TTC549 (cell line): ENCODE data around the gene ACBD5.
"Not testable (repeated sequence)": the region's sequence is repeated elsewhere in the genome, so short reads cannot be mapped to it uniquely, and the experiment has no call there.

Source experiments
- FAIRE-seq: peaks from 2 replicates; lab custom pipeline; 2012; peaks lifted over from hg19 to GRCh38; lab: Jason Lieb, UNC

ACBD5 gene, protein sequence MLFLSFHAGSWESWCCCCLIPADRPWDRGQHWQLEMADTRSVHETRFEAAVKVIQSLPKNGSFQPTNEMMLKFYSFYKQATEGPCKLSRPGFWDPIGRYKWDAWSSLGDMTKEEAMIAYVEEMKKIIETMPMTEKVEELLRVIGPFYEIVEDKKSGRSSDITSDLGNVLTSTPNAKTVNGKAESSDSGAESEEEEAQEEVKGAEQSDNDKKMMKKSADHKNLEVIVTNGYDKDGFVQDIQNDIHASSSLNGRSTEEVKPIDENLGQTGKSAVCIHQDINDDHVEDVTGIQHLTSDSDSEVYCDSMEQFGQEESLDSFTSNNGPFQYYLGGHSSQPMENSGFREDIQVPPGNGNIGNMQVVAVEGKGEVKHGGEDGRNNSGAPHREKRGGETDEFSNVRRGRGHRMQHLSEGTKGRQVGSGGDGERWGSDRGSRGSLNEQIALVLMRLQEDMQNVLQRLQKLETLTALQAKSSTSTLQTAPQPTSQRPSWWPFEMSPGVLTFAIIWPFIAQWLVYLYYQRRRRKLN

DNA sequence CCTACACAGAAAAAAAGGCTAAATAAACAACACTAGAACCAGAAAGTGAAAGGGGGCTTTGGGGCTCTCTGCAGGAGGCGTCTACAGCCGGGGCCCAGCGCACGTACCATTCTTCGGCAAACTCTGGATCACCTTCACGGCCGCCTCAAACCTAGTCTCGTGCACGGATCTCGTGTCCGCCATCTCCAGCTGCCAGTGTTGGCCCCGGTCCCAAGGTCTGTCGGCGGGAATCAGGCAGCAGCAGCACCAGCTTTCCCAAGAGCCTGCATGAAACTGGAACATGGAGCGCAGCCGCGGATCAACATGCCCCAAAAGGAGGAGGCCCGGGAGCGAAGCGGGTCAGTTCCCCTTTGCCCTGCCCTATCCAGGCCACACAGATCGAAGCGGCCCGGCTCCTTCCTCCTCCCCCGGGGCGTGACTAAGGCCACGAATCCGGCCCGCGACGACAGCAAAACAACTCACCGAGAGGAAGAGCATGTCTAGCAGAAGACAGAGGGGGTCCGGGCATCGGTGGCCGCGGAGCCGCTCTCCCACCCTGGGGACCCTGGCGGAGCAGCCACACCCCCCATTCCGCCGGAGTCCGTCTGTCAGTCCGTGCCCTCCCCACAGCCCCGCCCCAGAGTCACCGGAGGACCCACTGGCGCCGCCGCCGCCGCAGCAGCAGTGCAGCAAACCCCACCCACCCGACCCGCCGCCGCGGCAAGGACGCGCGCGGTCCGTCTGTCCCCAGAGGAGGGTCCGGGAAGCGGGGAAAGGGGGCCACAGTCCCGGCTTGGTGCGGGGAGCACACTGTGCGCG lies at the start of gene ACBD5:
ACBD5 (minus strand) TSS at position 586 of the 798 bp plus-strand sequence; CDS start at position 477, 109 bp downstream.
- FAIRE-seq = no peak

DNA sequence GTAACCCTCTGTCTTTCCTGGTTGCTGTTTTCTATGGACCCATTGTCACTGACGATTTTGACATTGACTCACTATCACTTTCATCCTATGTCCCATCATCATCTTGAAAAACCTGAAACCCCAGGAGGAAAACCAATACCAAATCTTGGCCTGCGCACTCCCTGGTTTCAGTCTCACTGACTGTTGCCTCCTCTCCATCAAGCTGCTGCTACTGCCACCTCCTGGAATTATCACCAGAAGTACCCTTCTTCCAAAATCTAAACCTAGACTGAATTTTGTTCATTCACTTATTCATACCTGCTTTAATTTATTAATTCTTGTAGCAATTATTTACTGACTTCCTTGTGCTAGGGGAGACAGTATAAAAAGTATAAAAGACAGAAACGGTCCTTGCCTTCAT lies 44.5 kb upstream of the ACBD5 start:
- no peak for FAIRE-seq

DNA sequence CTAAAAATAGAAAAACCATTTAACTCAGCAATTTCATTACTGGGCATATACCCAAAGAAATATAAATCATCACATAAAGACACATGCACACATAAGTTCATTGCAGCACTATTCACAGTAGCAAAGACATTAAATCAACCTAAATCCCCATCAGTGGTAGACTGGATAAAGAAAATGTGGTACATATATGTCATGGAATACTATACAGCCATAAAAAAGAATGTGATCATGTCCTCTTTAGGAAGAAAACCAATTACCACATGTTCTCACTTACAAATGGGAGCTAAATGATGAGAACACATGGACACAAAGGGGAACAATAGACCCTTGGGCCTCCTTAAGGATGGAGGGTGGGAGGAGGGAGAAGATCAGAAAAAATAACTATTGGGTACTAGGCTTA lies 36.0 kb upstream of the ACBD5 start:
- no peak for FAIRE-seq

DNA sequence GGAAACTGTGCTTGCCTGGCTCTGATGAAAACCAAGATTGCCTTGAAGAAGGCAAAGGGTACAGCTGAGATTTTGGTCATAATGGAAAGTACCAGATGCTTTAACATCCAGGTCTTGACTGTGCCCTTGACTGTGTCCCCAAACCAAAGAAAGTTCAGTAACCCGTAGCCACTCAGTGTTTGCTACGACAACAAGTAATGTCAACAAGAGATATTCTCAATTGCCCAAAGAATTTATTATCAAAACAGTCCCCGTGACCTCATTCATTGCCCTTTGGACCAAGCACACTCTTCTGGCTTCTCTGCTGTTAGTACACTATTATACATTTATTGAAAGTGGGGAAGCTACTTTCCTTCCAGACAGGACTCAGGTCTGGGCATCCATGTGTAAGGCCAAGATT lies 25.4 kb upstream of the ACBD5 start:
- not testable (repeated sequence) for FAIRE-seq

DNA sequence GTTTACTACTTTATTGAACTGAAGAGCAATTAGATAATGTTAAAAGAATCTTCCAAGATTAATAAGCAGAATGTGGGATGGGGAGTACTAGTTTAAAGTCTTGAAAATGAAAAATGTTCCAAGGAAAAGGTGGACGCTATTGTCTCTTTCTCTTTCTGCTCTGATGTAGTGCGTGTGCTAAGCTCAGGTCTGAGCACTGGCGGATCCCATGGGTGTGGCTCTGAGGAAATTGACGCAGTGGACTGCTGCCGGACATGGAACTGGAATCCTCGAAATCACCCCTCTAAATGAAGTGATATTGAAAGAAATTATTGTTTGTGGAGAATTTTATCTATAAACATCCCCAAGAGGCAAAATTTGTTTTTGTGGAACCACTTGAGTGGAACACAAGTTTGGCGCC lies 22.2 kb upstream of the ACBD5 start:
- FAIRE-seq = not testable (repeated sequence)

DNA sequence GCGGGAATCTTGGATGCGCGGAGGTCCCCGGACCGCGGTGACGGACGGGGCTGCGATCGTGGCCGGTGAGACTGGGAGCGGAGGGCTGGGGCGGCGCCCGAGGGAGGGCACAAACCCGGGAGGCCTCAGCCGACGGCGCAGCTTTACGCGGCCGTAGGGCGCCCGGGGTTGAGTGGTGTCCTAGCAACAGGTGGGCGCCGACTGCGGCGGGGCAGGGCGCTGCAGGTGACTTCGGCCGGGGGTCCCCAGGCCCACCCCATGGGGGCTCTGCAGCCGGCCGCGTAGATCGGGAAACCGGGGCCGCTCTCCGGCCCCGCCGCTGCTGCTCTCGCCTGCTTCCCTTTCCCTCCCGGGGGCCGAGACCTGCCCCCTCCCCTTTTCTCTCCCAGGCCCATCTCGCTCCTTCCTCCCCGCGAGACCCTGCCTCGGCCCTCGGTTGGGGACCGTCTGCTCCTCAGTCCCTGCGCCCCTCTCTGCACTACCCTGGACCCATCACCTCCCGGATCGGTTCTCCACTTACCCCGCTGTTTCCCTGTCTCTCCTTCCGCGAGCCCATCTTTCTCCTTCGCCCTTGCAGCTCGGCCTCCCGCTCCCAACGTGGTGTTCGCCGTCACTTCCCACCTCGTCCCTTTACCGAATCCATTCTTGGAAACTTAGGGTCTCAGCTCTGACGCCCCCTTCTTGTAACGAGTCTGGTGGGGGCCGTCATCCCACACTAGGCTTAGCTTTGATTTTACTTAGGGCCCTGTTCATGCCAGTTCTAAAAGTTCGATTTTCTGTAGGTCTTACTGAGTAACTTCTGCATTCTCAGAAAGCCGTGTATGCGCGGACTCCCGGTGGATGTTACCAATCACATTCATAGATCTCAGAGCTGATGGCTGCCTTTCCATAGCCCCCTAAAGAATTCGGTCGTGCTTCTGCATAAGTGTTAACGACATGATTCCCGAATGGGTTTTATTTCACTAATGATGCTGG lies 18.5 kb upstream of the ACBD5 start:
- no peak for FAIRE-seq

DNA sequence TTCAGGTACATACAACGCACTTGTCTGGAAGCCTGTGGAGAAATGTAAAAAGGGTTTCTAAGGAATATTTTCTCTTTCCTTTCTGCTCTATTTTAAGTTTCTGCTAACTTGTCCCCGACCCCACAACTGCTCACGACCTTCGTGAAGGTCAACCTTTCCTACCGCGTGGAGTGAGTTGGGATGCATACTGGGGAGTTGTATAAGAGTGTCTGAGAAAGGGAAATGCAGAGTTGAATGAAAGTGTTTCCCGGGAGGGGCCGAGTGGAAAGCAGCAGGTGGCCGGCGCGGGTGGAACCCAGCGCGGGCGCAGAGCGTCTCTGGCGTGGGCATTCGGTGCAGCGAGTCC lies 17.9 kb upstream of the ACBD5 start:
- FAIRE-seq = no peak

DNA sequence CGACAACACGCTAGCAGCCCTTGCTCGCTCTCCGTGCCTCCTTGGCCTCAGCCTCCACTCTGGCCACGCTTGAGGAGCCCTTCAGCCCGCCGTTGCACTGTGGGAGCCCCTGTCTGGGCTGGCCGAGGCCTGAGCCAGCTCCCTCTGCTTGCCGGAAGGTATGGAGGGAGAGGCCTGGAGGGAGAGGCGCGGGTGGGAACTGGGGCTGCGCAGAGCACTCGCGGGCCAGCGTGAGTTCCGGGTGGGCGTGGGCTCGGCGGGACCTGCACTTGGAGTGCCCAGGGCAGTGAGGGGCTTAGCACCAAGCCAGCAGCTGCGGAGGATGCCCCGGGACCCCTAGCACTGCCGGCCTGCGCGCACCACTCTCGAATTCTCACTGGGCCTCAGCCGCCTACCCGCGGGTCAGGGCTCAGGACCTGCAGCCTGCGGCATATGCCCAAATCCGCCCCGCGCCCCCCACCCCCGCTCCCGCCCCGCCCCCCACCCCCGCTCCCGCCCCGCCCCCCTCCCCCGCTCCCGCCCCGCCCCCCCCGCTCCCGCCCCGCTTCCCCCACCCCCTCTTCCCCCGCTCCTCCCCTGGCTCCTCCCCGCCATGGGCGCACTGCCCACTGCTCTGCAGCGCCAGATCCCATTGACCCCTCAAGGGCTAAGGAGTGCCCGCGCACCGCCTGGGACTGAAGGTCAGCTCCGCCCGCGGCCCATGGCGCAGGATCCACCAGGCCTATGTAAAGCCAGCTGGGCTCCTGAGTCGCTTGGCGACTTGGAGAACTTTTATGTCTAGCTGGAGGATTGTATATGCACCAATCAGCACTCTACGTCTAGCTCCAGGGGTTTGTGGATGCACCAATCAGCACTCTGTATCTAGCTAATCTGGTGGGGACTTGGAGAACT lies 15.9 kb upstream of the ACBD5 start:
- FAIRE-seq = no peak

DNA sequence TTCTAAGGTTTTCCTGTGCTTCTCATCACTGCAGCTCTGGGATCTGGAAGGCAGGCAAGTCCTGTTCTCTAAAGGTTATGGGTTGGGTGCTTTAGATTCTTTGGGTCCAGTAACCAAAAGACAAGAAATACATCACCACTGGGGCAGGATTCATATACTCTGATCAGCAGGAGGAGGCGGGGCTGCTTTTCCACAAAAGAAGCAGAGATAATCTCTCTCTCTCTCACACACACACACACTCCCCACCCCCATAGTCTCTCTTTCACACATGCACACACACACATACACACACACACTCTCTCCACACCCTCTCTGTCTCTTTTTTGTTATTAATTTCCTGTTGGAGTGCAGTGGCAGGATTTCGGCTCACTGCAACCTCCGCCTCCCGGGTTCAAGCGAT lies 13.0 kb upstream of the ACBD5 start:
- no peak for FAIRE-seq

DNA sequence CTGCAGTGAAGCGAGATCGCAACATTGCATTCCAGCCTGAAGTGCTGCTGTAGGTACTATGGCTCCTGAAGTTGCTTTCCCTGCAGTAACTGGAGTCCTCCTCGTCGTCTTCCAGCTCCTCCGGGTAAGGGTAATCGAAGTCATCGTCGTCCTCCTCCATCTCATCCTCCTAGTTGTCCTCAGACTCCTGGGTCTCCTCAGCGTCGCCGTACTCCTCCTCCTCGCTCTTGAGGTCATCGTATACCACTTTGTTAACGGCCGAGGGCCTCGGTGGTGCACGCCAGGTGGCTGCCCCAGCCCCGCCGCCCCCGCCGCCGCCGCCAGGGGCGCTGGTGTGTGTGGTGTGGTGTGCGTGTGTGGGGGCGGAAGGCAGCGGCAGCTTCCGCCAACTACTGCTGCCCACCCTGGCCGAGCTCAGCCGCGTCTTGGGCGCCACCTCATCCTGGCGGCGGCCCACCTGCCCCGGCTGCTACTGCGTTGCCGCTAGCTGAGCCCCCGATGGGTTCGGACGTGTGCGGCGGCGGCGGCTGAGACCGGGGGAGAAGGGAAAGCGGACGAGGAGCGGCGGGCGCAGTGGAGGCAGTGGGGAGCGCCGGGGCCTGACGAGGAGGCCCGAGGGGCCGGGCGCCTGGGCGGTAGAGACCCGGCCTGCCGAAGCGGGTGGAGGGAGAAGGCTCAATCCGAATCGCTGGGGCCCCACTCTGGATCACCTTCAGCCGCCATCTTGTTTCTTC lies 11.8 kb upstream of the ACBD5 start:
- FAIRE-seq = no peak

DNA sequence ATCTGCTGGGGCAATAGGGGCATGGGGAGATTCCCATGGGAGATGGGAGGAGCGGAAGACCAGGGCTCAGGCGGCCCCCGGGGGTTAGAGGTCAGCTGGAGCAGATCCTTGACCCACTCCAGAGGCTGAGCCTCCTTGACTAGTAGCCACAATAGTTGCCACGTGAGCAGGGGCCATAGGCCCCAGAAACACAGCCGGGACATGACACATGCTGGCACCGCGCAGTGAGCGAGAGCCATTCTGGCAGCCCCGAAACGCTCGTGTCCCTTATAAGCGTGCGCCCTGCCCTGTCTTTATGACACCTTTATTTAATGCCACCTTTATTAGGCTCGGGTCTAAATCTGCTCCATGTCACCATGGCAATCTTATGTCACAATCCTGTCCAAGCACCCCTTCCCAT lies 11.0 kb upstream of the ACBD5 start:
- FAIRE-seq = no peak

DNA sequence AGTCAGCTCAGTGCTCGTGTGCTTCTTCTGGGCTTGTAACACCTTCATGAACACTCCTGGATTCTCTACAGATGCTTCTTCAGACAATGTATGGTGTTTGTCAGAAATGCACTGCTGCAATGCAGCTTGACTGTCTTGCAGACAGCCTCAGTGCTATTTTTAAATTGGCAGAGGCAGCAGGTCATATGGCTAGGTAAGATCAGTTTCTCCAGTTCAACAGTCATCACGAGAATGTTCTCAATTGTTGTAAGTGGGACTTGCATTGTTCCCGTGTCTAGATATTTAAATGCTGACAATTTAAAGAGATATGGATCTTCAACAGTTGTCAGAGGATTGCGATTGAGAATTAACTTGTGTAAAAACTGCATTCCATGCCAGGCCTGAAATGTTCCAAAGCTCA lies 7.6 kb upstream of the ACBD5 start:
- no peak for FAIRE-seq

DNA sequence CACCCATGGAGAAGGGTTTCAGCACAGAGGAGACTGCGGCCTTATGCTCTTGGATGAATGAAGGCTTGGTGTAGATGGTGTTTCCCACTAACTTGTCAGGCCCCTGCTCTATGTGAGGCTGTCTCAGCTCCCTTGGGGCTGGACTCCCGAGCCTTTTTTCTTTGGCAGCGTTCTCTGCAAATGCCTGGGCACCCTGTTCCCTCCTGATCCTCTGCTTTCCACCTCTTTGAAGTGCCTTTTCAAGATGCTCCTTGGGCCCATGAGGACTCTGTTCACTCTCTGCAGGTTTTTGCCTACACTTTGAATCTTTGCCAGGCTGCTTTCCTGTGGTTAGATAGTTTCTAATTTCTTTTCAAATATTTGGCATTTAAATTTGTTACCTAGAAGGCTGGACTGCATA lies 6.8 kb upstream of the ACBD5 start:
- FAIRE-seq = no peak

DNA sequence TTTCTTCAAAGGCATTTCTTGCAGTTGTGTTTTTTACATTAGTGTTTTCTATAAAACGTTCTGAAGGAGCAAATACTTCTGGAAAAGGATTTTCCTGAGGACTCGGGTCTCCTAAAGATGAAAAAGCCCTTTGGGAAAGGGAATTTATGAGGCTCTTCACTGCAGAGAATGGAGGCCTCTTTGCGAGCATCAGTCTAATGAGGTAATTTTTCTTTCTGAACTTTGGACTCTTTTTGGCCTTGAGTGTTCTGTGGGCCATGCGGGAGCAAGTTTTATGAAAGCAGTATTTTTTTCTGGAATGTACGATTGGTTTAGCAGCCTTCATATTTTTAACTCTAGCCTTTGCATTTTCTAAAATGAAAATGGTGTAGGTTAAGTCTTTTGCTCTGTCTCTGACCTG lies 6.4 kb upstream of the ACBD5 start:
- no peak for FAIRE-seq

DNA sequence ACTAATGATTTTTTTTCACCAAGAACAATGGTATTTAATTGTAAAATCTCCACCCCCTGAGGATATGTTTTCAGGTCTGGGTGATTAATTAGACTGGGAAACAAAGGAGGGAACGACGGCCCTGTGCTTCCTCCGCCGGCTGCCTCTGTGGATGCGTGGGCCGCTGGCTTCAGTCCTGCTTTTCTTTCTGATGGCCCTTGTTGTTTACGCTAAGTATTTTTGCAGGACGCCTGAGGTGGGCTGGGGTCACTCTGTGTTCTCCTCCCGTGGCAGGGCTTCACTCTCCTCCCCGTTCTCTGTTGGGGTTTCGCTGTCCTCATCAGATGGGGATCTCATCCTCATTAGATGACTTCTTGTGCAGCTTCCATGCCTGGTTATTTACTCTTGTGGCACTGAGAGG lies 5.2 kb upstream of the ACBD5 start:
- no peak for FAIRE-seq

DNA sequence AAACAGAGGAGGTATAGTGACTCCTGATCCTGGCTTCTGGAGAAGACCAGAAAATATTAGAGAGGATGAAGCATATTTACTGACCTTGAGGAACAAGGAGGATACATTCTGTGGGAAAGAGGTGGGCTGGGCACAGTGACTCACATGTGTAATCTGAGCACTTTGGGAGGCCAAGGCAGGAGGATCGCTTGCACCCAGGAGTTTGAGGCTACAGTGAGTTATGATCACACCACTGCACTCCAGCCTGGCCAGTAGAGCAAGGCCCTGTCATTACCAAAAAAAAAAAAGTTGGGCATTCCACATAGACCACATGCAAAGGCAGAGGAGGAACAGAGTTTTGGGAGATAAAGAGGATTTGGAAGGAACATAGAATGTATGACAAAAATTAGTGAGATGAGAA lies 4.4 kb upstream of the ACBD5 start:
- no peak for FAIRE-seq

DNA sequence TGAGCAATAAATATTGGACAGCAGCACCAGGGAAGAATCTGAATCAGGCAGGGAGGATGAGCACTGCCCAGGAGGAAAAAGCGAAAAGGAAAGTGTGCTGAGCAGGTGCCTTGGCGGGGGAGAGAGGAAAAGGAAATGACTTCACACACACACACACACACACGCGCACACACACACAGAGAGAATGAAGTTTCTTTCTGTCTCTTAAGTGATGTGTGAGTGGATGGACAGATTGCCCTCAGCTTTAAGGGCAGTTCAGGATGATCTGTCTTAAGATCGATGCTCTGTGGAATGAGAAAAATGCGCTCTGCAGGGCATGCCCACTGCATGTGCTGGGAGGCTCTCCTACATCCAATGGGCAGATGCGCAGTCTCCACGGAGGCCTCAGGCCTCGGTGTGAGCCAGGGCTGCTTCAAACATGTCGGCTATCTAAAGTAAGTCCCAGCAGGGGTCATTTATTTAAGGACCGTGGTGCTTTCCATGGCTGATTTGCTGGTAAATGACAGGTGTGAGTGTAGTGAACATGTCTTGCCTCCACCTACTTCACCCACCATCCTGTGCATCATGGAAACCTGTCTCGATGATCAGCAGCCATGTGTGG lies 2.5 kb upstream of the ACBD5 start:
- no peak for FAIRE-seq

DNA sequence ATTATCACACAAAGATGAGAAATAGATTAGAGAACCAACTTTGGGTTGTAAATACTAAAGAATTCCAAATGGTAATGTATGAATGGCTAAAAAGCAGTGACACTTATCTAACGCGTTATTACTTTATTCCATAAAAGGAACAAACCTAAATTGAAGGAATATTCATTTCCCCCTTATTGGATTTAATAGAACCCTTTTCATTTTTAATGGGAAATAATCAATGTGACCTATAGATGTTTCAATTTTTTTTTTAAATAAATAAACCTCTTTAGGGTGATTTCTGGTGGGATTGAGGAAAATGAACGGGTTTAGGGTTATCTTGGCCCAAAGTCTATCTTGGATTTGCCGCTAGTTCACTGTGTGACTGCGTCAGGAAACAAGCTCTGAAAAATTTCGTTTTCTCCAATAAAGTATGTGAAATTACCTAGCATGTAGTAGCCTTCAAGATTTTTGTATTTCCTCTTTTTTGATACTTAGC lies 1.9 kb upstream of the ACBD5 start:
- no peak for FAIRE-seq

DNA sequence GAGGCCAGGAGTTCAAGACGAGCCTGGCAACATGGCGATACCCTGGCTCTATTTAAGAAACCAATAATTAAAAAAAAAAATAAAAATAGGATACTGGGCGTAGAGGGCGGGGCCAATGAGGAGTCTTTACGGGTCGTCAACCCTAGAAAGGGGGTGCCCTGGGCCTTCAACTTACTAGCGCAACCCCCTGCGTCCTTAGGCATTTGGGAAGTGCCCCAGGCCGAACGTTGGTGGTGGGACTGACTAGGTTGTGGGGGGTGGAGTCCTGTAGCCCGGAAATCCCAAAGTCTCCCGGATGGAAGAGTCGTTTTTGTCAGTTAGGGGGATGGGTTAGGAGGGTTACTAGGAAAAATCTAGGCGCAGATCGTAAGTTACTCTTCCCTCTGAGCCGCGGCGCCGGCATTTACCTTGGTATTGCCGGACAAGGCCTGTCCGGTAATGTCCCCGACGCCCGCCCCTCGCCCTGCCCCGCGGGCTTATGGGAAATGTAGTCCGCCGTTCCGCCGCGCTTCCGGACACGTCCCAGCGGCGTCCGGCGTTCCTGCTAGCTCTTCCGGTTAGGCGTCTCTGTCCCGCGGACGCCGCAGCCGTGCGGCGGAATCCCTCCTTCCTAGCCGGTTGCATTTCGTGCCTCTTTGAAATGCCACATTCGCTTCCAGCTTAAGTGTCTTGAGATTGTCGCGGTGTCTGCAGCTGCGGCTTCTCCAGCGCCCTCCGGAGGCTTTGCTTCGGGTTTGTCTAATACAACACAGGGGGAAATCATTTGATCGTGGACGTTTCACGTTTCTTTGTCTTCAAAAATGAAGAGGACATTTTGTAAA lies 1.3 kb upstream of the ACBD5 start:
- FAIRE-seq = peak; percentile 72
